Uterus (tissue), 4 donors: Measurements from ENCODE around the gene DPEP2NB. TPM values are rescaled to one million over a fixed set of nuclear protein-coding genes. Genes with fewer than 3 reads are reported as not detected.
A peak's percentile ranks its signal among the peaks of the same experiment; 100 is the strongest.
"Not testable (repeated sequence)": the region's sequence is repeated elsewhere in the genome, so short reads cannot be mapped to it uniquely, and the experiment has no call there.

Source experiments
- DNase-seq, 2 donors: peaks; one replicate each; pipeline ENCODE4 v3.0.0-alpha.2; 2019 to 2020
- H3K27ac ChIP-seq, 2 donors: fragments of 200-600 bp; sonication (generic); 1 replicate in 1 of 2; 2 replicates in 1 of 2; pipeline ENCODE4 v1.5.1; 2016 to 2018
- H3K27me3 ChIP-seq, 2 donors: fragments of 200-600 bp; sonication (generic); one replicate each; pipeline ENCODE4 v1.5.1; 2018 to 2019; ENCODE audit warnings: control low read depth in 1 of 2
- H3K36me3 ChIP-seq, 2 donors: fragments of 200-600 bp; sonication (generic); one replicate each; pipeline ENCODE4 v1.5.1; 2019; ENCODE audit warnings: control low read depth in 1 of 2
- H3K4me1 ChIP-seq, 2 donors: fragments of 200-600 bp; sonication (generic); one replicate each; pipeline ENCODE4 v1.5.1; 2018 to 2019; ENCODE audit warnings: control low read depth in 1 of 2
- H3K4me3 ChIP-seq, 2 donors: fragments of 200-600 bp; sonication (generic); 1 replicate in 1 of 2; 2 replicates in 1 of 2; pipeline ENCODE4 v1.5.1; 2018 to 2019; ENCODE audit warnings: mild to moderate bottlenecking in 1 of 2
- H3K9me3 ChIP-seq, 2 donors: fragments of 200-600 bp; sonication (generic); one replicate each; pipeline ENCODE4 v1.5.1; 2019; ENCODE audit warnings: control low read depth in 1 of 2
- POLR2A ChIP-seq, 2 donors: fragments of 450-650 bp; IDR thresholded peaks; one replicate each; pipeline ENCODE4 v1.6.1; 2016; ENCODE audit warnings: antibody characterized with exemption in 2 of 2, mild to moderate bottlenecking in 1 of 2, moderate library complexity in 1 of 2
- intact Hi-C: fragments of 100-400 bp; cut with DNase I; formaldehyde crosslinking; loops from one replicate; pipeline ENCODE4 v1.15.1; 2023; ENCODE audit warnings: low total_unique reads
- total RNA-seq, 4 donors: library from RNA; depleted of rRNA in 3 of 4; stranded (reverse); fragments of >200 nt in 3 of 4; gene quantifications; one replicate each; pipeline versions ENCODE4 v1.1.0 to v1.2.4, GENCODE V29; 2014 to 2023
- TF ChIP-seq, protein P1 (sequence below), 4 experiments: fragments of 200-600 bp in 2 of 4; fragments of 450-650 bp in 2 of 4; sonication (generic) in 2 of 4; IDR thresholded peaks; one replicate each; pipeline ENCODE4 v1.5.1; 2016 to 2019; ENCODE audit warnings: antibody characterized with exemption in 4 of 4, mild to moderate bottlenecking in 2 of 4, moderate library complexity in 1 of 4
- donor health status: DM: yes; HTN: yes; CAD: no.

The DPEP2NB gene
- total RNA-seq, 4 donors from 2014 or later, result not detected

DNA sequence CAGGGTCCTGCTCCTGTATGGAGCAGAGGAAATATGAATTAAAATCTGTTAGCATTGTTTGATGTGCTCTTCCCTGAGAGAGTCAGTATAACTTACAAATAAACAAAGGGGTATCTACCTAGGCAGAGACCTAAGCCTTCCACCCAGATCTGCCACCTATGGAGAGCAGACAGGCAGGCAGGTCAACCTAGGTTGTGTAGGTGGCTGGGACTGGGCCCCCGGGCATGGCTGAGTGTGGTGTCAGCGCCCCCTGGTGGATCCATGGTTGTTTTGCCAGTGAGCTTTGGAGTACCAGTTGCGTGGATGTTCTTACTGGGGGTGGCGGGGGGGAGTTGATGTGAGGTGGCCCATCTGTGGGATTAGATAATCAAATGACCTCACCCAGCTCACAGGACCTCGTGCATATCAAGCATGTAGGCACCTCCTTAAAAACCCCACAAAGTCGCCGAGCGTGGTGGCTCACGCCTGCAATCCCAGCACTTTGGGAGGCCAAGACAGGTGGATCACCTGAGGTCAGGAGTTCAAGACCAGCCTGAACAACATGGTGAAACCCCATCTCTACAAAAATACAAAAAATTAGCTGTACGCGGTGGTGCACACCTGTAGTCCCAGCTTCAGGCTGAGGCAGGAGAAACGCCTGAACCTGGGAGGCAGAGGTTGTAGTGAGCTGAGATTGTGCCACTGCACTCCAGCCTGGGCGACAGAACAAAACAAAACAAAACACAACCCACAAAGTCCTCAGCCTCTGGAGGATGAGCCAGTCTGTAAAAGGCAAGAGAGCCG, 25.0 kb upstream of the DPEP2NB start:
- peak; percentile 74 to 75 for DNase-seq
- TF ChIP-seq, protein P1, sequence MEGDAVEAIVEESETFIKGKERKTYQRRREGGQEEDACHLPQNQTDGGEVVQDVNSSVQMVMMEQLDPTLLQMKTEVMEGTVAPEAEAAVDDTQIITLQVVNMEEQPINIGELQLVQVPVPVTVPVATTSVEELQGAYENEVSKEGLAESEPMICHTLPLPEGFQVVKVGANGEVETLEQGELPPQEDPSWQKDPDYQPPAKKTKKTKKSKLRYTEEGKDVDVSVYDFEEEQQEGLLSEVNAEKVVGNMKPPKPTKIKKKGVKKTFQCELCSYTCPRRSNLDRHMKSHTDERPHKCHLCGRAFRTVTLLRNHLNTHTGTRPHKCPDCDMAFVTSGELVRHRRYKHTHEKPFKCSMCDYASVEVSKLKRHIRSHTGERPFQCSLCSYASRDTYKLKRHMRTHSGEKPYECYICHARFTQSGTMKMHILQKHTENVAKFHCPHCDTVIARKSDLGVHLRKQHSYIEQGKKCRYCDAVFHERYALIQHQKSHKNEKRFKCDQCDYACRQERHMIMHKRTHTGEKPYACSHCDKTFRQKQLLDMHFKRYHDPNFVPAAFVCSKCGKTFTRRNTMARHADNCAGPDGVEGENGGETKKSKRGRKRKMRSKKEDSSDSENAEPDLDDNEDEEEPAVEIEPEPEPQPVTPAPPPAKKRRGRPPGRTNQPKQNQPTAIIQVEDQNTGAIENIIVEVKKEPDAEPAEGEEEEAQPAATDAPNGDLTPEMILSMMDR (IDR thresholded peaks at IDR 0.05), result peak; percentile 76 to 88 (median 81)
- no peak for TF ChIP-seq POLR2A (IDR thresholded peaks at IDR 0.05)
- H3K9me3 ChIP-seq, result no peaks in the 10 kb centered on the region
- H3K27me3 ChIP-seq, result no peaks in the 10 kb centered on the region
- H3K27ac ChIP-seq, result no peak overlapping the region
- no peaks in the 10 kb centered on the region for H3K36me3 ChIP-seq
- H3K4me1 ChIP-seq, result no peaks in the 10 kb centered on the region
- no peak overlapping the region for H3K4me3 ChIP-seq
- intact Hi-C loops, result no loop called here

DNA sequence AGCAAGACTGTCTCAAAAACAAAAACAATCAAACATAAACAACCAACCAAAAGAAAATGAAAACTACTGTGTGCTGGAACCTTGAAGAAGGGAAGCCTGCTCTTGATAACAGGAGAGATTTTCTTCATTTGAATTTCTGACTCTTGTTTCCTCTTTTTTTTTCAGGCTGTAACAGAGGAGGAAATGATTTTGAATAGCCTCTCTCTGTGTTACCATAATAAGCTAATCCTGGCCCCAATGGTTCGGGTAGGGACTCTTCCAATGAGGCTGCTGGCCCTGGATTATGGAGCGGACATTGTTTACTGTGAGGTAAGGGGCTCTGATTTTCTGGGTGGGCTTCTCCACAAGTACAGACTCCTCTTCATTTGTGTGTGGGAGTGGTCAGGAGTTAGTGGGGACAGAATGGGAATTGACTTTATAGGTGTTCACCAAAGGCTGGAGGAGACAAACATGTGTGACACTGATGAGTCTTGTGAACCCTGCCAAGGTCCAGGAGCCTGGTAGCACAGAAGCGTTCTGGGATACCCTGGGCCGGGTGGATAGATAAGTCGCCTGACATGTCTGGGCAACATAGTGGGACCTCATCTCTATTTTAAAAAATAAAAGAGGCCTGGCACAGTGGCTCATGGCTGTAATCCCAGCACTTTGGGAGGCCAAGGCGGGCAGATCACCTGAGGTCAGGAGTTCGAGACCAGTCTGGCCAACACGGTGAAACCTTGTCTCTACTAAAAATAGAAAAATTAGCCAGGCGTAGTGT, 22.3 kb upstream of the DPEP2NB start:
- intact Hi-C loops, result no loop called here

GRCh38 chr16:68035227-68035626, 19.5 kb upstream of the DPEP2NB start:
- no peaks in the 10 kb centered on the region for H3K4me1 ChIP-seq
- intact Hi-C loops, result no loop called here
- no peaks in the 10 kb centered on the region for H3K27me3 ChIP-seq
- no peaks in the 10 kb centered on the region for H3K36me3 ChIP-seq
- no peak for DNase-seq
- H3K4me3 ChIP-seq, result no peak overlapping the region
- no peak overlapping the region for H3K27ac ChIP-seq
- no peaks in the 10 kb centered on the region for H3K9me3 ChIP-seq
- TF ChIP-seq, protein P1 (IDR thresholded peaks at IDR 0.05), result no peak
- no peak for TF ChIP-seq POLR2A (IDR thresholded peaks at IDR 0.05)

More for the DNA sequence above, 22.3 kb upstream of the DPEP2NB start:
- Histone ChIP-seq H3K36me3 (no peaks in the 10 kb centered on the region), H3K4me3 (no peak overlapping the region), H3K4me1 (no peaks in the 10 kb centered on the region), H3K27ac (no peak overlapping the region), H3K27me3 (no peaks in the 10 kb centered on the region), H3K9me3 (no peaks in the 10 kb centered on the region)
- DNase-seq, result no peak
- TF ChIP-seq POLR2A (IDR thresholded peaks at IDR 0.05), result no peak
- TF ChIP-seq, protein P1 (IDR thresholded peaks at IDR 0.05), result no peak

DNA sequence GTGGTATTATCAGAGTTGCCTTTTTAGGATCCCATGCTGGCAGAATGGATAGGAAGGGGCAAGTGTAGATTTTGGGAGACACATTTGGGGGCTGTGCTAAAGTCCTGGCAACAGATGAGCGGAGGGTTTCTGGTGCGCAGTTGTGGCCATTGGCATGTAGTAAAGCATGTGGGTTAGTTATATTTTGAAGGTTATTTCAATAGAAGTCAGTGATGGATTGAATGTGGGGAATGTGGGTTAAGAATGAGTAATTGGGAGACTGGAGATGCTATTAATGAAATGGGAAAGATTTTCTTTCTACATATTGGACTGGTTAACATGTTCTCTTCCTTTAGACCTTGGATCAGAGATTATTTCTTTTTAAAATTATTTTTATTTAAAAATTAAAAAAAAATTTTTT, 17.4 kb upstream of the DPEP2NB start:
- no peaks in the 10 kb centered on the region for H3K27me3 ChIP-seq
- H3K36me3 ChIP-seq, result no peaks in the 10 kb centered on the region
- H3K4me1 ChIP-seq, result no peaks in the 10 kb centered on the region
- H3K9me3 ChIP-seq, result no peaks in the 10 kb centered on the region
- no peak overlapping the region for H3K4me3 ChIP-seq
- DNase-seq, result no peak
- intact Hi-C loops, result no loop called here
- no peak for TF ChIP-seq POLR2A (IDR thresholded peaks at IDR 0.05)
- TF ChIP-seq, protein P1 (IDR thresholded peaks at IDR 0.05), result no peak
- H3K27ac ChIP-seq, result no peak overlapping the region

- Histone ChIP-seq H3K9me3 (no peaks in the 10 kb centered on the region), H3K36me3 (no peaks in the 10 kb centered on the region), H3K4me1 (no peaks in the 10 kb centered on the region), H3K27ac (no peak overlapping the region), H3K27me3 (no peaks in the 10 kb centered on the region), H3K4me3 (no peak overlapping the region)
- TF ChIP-seq, protein P1 (IDR thresholded peaks at IDR 0.05), result no peak
- no peak for TF ChIP-seq POLR2A (IDR thresholded peaks at IDR 0.05)
- intact Hi-C loops, result no loop called here
- DNase-seq, result no peak
Measured at GRCh38 chr16:68031951-68032350, 16.2 kb upstream of the DPEP2NB start.

GRCh38 chr16:68030108-68030507, 14.4 kb upstream of the DPEP2NB start:
- H3K9me3 ChIP-seq, H3K36me3 ChIP-seq, intact Hi-C loops, H3K4me3 ChIP-seq, H3K27ac ChIP-seq, H3K27me3 ChIP-seq, H3K4me1 ChIP-seq: not testable (repeated sequence)
- DNase-seq, result peak in 1 of 2 donors; percentile 28
